AG08395 (cell line): ENCODE results near the gene ZSCAN10.
"Not testable (repeated sequence)": the region's sequence is repeated elsewhere in the genome, so short reads cannot be mapped to it uniquely, and the experiment has no call there.

ENCODE experiments used
- DNase-seq: peaks from one replicate; pipeline ENCODE4 v3.0.0; 2012; ENCODE audit warnings: mixed read lengths, low spot score

The ZSCAN10 gene

DNA sequence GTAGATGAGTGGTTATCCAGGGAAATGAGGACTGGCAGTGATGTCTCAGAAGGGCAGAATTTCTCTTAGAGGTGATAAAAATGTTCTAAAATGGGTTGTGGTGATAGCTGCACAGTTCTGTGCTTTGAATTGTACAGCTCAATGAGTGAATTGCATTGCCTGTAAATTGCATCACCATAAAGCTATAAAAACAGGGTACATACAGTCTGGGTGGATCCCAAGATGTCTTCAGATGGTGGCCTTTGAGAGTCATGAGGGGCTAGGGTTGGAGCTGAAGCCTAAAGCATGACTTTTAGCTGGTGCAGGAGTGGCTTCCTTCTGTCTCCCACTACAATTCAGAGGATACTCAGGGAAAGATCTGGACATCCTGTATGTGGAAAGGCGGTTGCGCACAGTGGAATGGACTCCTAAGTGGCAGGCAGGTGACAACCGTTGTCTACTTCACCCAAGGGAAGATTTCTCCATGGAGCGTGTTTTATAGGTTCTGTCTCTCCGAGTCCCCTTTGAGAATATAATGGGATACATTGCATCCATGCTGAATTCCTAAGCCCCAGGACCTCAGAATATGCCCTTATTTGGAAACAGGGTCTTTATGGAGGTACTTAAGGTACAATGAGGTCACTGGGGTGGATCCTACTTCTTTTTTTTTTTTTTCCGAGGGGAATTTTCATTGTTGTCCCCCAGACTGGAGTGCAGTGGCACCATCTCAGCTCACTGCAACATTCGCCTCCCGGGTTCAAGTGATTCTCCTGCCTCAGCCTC is 35.3 kb downstream of the ZSCAN10 start:
- DNase-seq: no peak

DNA sequence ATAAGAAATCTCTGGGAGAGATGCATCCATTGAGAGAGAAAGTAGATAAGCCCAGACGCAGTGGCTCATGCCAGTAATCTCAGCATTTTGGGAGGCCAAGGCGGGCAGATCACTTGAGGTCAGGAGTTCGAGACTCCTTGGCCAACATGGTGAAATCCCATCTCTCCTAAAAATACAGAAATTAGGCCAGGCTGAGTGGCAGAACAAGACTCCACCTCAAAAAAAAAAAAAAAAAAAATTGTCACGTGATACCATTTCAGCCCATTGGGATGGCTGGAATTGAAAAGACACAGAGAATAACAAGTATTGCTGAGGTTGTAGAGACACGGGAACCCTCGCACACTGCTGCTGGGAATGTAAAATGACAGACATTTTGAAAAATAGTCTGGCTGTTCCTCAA is 36.5 kb downstream of the ZSCAN10 start:
- DNase-seq: no peak

DNA sequence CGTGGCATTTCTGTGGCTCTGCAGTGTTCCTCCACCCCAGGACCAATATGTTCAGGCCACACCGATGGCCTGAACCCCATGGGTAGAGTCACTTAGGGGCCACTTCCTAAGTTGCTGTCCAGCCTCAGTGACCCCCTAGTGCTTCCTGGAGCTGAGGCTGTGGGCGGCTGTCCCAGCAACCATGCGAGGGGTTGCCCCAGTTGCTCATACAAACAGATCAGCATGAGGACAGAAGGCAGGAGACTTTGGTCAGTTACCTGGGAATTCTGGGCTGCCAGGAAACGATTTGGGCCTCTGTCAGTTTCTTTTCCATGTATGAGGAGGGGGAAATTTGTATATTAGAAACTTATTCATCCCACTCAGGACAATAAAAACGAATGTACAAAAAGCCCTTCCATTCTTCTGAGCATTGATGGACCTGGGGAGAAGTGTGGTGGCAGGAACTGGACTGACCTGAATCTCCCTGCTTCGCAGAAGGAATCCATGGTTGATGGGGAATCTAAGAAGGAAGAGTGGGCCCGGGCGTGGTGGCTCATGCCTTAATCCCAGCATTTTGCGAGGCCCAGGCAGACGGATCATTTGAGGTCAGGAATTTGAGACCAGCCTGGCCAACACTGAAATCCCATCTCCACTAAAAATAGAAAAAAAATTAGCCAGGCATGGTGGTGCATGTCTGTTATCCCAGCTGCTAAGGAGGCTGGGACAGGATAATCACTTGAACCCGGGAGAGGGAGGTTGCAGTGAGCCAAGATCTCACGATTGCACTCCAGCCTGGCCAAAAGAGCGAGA is 38.6 kb downstream of the ZSCAN10 start:
- DNase-seq: no peak

DNA sequence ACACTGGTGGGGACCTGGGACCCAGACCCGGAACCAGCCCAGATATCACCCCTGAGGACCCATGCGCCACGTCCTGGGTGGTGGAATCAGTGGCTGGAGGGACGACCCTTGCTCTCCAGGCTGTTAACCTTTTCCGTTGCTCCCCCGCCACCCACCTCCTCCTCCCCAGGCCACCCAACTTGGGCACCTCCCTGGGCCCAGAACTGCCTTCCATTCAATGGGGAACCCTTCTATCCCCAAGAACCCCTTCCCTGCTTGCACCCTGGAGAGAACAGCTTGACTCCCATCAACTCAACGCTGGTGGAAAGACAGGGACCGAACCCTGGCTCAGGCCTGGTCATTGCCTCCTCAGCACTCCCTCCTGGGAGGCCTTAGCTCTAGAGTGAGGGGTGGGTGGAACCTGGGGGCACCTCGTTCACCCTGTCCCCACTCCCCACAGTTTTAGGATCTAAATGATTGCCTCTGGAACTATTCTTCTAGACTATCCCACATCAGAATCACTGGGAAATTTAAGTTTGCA is 39.3 kb downstream of the ZSCAN10 start:
- no peak for DNase-seq

DNA sequence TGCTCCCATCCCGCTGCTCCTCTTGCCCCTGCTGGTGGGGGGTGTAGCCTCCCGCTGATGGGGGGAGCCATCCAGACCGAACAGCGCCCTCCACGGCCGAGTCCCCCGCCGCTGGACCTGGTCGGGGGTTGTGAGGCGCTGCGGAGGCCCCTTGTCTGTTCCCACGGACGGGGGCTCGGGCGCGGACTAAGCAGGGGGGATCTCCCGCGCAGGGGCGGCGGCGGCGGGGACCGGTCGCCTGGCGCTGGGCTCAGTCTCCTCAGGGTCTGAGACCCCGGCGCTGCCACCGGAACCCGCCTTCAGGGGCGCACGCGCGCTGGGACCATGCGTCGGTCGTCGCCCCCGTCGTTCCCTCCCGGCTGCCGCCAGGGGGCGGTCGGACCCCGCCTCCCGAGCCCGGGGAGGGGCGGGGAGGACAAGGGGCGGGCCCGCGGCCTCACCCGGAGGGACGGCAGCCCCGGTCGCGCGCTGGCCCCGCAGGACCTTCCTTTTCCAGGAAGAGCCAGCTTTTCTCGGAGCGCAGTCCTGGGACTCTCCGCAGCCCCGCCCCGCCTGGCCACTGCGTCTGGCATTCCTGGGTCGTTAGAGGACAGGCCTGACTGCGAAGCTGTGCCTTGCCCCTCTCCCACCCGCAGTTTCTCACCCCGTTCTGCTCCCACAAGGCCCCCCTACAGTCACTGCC is 39.9 kb downstream of the ZSCAN10 start:
- peak; percentile 96 for DNase-seq

DNA sequence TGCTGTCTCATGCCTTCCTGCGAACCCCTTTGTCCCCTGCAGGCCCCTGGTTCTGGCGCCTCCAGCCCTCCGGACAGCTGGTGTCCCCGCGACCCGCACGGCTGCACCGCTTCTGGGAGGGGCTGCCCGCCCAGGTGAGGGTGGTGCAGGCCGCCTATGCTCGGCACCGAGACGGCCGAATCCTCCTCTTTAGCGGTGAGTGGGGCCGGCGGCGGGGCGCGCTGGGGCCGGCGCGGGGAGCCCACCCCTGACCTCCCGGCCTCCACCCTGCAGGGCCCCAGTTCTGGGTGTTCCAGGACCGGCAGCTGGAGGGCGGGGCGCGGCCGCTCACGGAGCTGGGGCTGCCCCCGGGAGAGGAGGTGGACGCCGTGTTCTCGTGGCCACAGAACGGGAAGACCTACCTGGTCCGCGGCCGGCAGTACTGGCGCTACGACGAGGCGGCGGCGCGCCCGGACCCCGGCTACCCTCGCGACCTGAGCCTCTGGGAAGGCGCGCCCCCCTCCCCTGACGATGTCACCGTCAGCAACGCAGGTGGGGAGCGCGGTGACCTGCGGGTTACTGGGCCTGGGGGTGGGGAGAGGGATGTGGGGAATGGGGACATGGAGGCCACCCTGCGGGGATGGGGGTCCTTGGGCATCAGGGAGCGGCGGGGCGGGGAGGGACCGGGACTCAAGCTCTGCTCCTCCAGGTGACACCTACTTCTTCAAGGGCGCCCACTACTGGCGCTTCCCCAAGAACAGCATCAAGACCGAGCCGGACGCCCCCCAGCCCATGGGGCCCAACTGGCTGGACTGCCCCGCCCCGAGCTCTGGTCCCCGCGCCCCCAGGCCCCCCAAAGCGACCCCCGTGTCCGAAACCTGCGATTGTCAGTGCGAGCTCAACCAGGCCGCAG is 40.7 kb downstream of the ZSCAN10 start:
- DNase-seq: no peak

DNA sequence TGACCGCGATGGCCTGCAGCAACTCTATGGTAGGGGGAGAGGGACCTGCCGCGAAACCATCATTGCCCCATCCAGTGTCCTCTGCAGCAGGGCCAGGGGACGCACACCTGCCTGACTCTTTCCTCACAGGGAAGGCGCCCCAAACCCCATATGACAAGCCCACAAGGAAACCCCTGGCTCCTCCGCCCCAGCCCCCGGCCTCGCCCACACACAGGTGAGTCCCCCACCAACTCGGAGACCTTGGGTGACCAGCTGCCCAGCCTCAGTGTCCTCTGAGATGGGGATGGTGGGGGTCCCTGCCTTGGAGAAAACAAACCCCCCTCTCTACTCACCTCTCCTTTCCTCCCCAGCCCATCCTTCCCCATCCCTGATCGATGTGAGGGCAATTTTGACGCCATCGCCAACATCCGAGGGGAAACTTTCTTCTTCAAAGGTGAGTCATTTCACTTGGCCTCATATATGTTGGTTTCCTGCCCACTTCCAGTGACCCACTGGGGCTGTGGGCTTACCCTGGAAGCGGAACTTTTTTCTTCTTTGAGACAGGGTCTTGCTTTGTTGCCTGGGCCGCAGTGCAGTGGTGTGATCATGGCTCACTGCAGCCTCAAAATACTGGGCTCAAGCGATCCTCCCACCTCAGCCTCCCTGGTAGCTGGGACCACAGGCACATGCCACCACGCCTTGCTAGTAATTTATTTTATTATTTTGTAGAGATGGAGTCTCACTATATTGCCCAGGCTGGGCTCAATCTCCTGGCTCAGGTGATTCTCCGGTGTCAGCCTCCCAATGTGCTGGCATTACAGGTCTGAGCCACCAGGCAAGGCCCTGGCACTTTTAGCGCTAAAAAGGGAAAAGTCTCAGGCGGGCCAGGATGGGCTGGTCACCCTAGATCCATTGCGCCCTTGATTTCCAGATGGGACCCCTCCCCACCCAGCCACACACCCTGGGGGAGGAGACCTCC is 41.6 kb downstream of the ZSCAN10 start:
- DNase-seq: no peak

DNA sequence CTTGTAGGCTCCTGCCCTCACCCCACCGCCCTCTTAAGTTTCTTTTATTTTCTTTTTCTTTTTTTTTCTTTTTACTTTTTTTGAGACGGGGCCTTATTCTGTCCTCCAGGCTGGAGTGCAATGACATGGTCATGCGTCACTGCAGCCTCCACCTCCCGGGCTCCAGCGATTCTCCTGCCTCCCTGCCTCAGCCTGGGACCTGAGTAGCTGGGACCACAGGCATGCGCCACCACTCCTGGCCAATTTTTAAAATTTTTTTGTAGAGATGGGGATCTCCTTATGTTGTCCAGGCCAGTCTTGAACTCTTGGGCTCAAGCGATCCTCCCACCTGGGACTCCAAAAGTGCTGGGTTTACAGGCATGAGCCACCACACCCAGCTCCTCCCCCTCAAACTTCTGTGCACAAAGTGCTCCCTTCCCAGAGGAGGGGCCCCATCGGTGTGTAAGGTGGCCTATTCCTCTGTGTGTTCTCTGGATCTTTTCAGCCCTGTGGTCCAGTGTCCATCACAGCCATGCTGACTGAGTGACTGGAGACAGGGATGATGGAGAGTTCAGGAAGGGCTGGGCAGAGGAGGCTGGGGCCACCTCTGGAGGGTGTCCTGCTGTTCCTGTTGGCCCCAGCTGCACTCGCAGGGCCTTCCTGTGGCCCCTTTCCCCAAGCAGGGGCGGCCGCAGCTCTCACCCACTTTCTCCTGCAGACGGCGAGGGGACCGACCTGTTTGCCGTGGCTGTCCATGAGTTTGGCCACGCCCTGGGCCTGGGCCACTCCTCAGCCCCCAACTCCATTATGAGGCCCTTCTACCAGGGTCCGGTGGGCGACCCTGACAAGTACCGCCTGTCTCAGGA is 42.5 kb downstream of the ZSCAN10 start:
- DNase-seq: no peak

DNA sequence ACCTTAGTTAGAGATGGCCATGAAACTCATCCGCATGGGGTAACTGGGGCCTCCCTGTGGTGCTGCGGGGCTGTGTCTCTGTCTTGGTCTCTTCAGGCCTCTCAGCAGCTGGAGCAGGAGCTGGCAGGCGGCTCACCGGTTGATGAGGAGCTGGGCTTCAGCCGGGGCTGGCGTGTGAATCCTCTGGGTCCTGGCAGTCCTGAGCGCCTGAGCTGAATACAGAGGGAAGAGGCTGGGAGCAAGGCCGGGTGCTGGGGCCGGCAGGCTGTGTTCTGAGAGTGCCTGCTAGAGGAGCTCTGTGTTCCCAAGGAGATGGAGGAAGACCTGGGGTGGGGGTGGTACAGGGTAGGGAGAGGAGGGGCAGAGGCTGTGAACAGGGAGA is 43.4 kb downstream of the ZSCAN10 start:
- not testable (repeated sequence) for DNase-seq

DNA sequence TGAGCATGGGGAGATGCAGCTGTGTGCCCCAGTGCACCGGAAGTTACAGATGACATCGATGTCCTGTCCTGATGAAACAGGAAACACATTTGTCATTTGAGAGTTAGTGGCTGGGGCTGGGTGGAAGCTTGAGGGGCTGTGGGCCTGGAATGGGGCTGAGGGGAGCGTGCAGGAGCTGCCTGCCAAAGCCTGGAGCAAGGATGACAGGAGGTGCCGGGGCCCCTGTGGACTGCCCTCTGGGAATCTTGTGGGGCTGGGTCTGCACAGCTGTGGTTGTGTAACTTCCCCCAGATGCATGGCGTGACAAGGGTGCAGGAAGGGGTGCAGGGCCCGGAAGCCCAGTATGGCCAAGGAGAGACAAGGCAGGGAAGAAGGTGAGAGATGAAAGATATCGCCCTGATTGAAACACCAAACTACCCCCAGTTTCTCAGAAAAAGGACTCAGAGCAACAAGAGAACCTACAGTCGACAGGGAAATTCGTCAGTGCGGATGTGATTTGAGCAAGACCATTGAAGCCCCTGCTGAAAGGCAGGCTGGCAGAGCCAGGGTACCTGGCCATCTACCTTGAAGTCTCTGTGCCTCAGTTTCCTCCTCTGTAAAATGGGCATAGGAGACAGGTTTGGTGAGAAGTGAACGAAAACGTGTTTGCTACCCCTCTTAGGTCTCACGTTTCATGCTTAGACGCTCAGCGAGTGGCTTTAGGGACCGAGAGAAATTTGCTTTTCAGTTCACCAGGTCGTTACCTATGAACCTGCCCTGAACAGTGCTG is 43.9 kb downstream of the ZSCAN10 start:
- DNase-seq: no peak

DNA sequence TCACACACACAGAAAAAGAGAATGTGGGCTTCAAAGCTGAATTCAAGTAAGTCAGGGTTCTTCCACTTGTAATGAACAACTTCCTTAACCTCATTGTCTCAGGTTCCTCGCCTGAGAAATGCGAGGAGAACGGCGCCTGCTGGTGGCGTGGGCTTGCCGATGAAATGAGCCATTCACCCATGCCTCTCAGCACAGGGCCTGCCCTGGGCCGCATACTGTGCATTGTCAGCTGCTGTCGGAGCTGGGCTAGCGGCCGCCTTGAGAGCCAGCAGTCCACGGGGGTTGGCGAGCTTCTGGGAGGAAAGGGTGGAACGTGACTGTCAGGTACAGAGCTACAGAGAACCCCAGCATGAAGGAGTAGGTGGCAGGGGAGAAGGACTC is 45.8 kb downstream of the ZSCAN10 start:
- DNase-seq: not testable (repeated sequence)

DNA sequence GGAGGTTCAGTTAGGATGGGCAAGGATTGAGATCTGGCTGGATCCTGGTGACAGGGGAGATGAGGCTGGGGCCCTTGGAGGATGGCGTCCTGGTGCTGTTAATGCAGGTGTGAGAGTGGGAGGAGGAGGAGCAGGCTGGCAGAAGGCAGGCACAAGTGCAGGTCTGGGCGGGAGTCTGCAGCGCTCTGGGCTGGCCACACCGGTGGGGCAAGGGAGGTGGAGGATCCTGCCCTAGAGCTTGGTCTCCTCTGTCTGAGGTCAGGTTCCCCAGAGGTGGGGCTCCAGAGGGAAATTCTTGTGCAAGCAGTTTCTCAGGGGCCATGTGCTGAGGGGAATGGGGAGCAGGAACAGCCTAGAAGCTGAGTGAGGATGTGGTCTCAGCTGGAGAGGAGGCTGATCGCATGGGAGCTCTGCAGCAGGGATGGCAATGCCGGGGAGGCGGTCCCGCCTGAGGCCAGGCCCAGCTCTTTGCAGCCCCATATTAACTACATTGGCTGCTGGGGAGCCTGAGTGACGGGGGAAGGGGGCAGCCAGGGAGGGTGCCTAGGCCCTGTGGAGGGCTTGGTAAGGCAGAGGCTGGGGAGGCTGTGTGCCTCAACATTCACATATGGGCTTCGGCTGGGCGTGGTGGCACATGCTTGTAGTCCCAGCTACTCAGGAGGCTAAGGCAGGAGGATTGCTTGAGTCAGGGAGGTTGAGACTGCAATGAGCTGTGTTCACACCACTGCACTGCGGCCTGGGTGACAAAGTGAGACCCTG is 46.3 kb downstream of the ZSCAN10 start:
- DNase-seq: not testable (repeated sequence)

DNA sequence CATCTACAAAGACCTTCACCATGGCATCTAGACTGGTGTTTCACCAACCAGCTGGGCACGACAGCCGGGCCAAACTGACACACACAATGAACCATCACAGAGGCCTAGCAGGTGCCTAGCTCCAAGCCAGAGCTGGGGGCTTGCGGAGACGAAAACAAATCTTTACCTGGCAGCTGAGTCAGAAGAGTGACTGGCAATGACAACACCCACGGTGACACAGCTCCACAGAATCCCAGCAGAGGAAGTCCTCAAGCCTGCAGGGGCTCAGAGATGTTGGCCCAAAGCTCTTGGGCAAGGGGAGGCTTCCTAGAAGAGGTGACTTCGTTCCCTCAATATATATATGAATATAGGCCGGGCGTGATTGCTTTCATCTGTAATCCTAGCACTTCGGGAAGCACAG is 47.6 kb downstream of the ZSCAN10 start:
- DNase-seq: no peak

DNA sequence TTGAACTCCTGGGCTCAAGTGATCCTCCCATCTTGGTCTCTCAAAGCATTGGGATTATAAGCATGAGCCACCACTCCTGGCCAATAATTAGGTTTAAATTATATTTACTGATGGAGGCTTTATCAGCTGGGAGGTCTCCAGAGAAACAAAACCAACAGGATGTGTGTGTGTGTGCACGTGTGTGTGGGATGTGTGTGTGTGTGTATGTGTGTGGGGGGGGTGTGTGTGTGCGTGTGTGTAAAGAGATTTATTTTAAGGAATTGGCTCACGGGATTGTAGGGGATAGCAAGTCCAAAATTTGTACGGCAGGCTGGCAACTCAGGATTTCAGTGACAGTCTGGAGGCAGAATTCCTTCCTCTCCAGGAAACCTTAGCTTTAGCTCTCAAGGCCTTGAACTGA is 48.1 kb downstream of the ZSCAN10 start:
- no peak for DNase-seq

DNA sequence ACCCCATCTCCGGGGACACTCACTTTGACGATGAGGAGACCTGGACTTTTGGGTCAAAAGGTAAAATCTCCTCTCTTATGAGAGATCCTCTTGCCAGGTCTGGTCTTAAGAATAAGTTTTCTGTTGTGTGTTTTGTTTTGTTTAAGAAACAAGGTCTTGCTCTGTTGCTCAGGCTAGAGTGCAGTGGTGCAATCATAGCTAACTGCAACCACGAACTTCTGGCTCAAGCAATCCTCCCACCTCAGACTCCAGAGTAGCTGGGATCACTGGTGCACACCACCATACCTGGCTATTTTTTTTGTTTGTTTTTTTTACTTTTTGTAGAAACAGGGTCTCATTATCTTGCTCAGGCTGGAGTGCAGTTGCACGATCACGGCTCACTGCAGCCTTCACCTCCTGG is 48.6 kb downstream of the ZSCAN10 start:
- no peak for DNase-seq

DNA sequence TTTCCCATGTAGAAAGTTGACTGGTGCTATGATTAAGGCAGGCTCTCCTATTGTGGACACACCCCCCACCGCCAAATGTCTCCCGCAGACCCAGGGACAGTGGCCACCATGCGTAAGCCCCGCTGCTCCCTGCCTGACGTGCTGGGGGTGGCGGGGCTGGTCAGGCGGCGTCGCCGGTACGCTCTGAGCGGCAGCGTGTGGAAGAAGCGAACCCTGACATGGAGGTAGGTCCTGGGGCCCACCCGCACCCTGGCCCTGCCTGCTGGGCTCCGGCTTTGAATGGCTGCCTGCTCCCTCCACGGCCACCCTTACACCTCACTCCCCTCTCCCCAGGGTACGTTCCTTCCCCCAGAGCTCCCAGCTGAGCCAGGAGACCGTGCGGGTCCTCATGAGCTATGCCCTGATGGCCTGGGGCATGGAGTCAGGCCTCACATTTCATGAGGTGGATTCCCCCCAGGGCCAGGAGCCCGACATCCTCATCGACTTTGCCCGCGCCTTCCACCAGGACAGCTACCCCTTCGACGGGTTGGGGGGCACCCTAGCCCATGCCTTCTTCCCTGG is 49.1 kb downstream of the ZSCAN10 start:
- no peak for DNase-seq

DNA sequence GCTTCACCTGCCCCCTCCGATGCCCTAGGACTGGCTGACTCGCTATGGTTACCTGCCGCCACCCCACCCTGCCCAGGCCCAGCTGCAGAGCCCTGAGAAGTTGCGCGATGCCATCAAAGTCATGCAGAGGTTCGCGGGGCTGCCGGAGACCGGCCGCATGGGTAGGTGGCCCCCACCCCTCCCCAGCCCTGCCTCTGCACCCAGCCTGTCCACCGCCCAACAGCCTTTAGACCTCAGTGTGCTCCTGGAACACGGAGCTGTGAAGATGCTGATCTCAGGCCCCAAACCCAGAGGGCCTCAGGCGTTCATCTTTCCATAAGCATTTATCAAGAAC is 51.7 kb downstream of the ZSCAN10 start:
- DNase-seq: no peak
